ENCODE measurements around the gene FBLN1.

GRCh38 chr22:45529105-45529504, 26.4 kb downstream of the FBLN1 start:
- TF ChIP-seq CTCF (IDR thresholded peaks at IDR 0.05; ENCODE audit: low read length) (no peak), EZH2 (IDR thresholded peaks at IDR 0.05; ENCODE audit: borderline replicate concordance, low read length) (no peak)

All from OCI-LY1 (cell line).